ENCODE measurements around the gene RND2.
A peak's percentile ranks its signal among the peaks of the same experiment; 100 is the strongest.

RND2 gene

DNA sequence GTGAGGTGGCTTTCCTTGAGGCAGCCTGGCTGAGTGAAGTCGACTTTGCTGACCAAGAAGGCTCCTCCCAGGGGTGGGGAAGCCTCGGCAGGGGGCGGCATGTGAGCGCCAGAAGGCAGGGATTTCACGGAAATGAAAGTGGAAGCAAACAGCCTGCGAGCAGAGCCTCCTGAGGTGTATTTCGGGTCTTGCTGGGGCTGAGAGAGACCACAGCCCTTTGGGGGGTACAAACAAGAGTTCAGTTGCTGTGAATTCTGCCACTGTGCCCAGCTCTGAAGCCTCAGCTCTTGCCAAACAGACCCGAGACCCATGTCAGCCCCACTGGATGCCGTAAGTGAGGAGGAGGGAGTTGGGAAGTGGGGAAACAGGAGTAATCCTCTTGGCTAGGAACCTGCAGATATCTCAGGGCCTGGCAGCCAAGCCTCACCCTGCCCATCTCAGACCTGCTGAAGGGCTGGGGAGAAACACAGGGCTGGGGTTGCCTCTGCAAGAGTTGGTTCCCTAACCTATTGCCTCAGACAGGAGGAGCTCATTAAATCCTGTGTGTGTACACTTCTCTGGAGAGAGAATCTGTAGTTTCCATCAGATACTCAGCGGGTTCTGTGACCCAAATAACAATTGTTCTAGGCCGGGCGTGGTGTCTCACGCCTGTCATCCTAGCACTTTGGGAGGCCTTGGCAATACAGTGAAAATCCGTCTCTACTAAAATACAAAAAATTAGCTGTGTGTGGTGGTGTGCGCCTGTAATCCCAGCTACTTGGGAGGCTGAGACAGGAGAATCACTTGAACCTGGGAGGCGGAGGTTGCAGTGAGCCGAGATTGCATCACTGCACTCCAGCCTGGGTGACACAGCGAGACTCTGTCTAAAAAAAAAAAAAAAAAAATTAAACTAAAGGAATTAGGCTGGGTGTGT is 18.1 kb upstream of the RND2 start, which contains the start of gene IFI35:
Gene IFI35, plus strand, starts transcription at position 146 of the 913 bp plus-strand sequence. Its CDS starts 164 bp downstream, at position 310.
- peak; percentile 17 for DNase-seq

DNA sequence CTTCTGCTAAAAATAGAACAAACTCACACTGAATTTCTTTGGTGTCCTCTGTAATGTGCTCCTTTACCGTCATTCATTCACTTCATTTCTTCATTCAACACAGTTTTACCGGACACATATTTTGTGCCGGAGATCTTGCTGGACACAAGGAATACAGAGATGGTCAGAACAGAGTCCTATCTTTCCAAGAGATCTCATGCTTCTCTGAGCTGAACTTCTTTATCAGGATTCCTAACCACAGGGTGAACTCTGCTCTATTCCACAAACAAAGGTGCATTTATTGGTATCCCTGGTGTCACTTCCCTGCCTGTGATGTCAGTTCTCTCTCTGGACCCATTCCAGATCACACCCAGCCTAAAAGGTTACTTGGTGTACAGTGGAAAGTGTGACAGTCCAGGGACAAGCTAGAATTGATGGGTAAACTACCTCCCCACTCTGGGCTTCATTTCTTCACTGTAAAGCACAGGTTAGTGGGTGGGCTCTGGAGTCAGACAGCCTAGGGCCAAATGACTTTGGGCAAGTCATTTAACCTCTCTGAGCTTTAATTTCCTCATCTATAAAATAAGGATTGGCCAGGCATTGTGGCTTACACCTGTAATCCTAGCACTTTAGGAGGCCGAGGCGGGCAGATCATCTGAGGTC is 14.2 kb upstream of the RND2 start:
- DNase-seq, result no peak

DNA sequence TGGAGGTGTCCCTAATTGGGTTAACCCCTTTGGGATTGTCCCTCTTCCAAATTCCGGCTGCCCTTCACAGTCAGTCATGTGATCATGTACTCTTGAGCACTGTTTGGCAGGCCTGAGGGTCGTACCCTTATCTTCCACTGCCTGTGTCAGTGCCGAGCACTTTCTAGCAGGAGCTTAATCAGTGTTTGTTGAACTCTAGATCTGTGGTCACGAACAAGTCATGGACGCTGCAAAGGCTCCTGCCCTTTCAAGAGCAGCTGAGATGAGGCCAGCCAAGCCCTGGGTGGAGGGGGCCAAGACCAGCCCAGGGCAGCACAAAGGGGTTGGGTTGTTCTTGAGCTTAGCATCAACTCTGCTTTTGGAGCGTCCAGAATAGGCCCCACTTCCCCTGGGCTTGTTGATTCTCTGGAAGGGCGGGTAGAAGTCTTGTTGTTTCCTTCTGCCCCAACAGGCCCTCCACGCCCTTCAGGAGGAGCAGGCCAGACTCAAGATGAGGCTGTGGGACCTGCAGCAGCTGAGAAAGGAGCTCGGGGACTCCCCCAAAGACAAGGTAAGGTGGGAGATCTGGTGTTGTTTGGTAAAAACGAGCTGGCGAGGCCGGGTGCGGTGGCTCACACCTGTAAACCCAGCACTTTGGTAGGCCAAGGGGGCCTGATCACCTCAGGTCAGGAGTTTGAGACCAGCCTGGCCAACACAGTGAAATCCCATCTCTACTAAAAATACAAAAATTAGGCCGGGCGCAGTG is 13.1 kb upstream of the RND2 start:
- no peak for DNase-seq

DNA sequence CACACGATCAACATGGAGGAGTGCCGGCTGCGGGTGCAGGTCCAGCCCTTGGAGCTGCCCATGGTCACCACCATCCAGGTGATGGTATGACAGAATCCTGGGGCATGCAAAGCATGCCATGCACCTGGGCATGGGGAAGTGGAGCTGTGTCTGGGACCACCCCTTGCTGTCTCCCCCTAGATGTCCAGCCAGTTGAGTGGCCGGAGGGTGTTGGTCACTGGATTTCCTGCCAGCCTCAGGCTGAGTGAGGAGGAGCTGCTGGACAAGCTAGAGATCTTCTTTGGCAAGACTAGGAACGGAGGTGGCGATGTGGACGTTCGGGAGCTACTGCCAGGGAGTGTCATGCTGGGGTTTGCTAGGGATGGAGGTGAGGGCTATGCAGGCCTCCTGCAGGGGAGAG is 11.7 kb upstream of the RND2 start:
- DNase-seq, result no peak

DNA sequence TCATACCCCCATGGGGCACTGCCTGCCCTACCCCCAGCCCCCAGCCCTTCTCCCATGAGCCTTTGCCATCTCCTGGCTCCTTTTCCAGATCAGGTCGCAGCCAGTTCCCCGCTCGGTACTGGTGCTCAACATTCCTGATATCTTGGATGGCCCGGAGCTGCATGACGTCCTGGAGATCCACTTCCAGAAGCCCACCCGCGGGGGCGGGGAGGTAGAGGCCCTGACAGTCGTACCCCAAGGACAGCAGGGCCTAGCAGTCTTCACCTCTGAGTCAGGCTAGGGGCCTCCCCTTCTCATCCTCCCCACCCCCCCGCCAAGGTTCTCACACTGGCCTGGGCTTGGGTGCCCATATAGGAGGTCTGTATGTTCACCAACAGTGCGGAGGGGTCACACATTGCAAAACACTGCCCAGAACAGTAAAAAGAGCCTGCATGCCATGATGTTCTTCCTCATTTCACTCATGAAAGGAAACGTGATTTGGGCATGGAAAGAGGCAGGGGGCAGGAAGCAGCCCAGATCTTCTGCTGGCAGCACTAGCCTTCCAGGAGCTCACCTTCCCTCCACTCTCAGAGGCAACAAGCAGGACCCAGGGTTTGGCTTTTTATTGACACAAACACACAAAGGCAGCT is 10.9 kb upstream of the RND2 start:
- no peak for DNase-seq

DNA sequence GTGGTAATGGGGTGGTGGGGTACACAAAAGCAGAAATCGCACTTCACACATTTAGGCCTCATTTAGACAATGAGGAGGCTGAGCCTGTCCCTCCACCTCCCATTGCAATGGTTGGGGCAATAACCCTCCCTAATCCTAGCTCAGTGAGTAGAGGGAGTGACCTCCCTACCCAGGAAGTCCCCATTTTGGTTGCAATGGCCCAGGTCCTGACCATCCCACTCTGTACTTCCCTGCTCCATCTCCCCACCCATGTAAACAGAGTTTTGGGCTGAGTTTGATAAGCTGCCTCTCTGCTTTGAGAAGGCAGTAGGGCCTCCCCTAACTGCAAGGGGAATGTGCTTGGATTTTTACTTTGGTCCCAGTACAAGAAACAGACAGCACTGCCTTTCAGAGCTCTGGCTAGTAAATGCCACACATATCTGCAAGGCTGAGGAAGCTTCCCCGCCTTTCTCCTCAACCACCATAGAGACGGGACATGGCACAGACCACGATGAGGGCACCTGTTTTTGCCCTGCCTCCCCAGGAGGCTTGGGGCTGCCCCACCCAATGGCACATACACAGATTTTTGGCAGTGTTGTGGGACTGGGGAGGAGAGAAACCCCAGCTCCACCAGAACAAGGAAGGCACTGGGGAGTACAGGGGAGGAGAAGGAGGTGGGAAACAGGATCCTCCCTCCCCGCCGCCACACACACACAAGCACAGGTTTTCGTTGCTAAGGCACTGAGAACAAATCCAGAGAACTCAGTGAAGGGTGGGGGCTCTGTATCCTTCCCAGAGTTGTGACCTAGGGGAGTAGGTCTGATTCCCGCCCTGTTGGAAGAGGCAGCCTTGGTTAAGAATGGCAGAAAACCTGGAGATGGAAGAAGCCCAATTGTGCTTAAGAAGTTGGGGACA is 10.1 kb upstream of the RND2 start:
- DNase-seq, result no peak

DNA sequence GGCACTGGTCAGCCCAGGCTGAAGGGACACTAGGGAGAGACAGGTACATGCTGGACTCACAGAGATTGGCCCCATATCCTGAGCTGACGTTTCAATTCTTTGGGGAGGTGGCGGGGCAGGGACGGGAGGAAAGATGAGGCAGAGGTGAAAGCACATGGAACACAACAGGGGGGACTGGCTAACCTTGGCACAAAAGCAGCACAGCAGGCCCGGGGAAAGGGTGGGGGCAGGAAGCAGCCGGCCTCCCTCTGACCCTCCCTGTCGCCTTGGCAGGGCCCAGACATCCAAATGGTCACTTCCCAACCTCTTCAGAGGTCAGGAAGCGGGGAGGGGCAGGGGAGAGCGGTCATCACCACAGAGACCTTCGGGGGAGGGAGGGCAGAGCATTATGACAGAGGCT is 9.5 kb upstream of the RND2 start:
- DNase-seq, result no peak

DNA sequence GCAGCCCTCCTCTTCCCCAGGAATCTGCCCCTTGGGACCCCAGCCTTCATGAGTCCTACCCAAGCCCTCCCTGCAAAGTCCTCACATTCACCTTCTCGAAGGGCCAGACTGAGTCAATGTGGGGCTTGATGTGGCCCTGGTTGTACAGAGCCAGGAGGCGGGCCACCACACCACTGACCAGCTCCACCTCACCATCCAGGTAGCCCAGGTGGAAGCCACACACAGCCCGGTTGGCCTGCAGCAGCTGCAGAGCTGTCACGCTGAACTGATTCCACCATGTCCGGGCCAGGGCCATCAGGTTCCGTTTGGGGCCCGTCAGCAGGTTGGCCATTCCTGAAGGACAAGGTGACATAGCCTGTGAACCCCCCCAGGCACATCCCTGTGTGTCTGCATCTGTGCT is 8.8 kb upstream of the RND2 start:
- no peak for DNase-seq

DNA sequence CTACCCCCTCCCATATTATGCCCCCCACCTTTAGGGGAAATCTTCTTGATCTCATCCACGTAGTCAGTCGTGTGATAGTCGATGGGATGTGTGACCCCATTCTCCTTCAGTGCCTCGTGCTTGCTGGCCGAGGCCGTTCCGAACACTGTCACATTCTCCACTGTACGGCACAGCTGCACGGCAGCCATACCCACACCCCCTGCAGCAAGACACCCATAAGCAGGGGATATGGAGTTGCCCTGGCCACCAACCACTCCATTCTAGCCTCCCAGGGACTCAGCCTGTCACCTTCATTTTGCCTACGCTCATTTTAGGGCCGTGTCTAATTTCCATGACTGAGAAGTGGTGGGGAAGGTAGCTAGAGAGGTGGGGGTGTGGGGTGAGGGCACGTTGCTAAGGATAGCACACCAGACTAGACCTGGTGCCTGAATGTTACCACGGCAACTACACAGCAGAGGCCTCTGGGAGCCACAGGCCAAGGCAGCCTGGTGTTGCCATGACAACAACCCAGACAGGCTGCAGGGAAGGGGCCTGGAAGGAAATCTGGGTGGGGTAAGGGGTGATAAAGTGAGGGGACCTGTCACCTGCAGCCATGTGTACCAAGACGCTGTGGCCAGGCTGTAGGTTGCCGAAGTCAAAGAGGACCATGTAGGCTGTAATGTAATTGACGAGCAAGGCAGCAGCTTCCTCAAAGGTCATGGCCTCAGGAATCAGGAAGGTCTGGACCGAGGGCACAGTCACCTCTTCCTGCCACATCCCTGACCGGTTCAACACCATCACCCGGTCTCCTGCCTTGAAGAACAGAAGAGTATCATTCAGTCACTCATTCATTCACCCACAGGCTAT is 6.8 kb upstream of the RND2 start:
- DNase-seq, result no peak

DNA sequence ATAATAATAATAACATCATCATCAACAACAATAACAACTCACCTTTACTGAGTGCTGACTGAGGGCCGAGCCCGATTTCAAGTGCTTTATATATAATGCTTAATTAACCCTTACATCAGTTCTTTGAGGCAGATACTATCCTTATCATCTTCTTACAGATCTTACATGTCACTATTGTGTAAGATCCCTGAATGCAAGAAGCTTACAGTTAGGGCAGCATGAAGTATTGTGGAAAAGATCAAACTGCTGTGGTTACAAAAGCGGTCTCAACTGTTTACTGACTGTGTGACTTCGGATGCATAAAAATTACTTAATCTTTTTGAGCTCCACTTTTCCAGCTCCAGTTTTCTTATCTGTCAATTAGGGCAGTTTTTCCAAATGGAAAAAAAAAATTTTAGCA is 6.1 kb upstream of the RND2 start:
- DNase-seq, result no peak

DNA sequence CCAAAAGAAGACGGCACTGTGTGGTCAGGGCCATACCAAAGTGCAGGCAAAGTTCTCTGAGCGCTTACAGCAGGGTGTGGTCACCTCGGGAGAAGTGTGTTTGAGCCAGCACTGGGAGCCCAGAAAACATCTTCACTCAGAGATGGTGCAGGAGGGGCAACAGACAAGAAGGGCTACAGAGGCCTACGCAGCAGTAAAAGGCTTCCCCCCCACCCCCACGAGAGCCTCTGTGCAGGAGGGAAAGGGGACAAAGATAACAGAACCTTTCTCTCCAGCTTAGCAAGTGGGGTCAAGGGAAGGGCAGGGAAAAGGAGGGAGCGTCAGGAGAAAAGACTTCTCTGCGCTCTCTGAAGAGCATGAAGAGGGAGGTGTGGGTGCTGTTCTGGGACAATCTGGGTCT is 5.6 kb upstream of the RND2 start:
- DNase-seq, result no peak

DNA sequence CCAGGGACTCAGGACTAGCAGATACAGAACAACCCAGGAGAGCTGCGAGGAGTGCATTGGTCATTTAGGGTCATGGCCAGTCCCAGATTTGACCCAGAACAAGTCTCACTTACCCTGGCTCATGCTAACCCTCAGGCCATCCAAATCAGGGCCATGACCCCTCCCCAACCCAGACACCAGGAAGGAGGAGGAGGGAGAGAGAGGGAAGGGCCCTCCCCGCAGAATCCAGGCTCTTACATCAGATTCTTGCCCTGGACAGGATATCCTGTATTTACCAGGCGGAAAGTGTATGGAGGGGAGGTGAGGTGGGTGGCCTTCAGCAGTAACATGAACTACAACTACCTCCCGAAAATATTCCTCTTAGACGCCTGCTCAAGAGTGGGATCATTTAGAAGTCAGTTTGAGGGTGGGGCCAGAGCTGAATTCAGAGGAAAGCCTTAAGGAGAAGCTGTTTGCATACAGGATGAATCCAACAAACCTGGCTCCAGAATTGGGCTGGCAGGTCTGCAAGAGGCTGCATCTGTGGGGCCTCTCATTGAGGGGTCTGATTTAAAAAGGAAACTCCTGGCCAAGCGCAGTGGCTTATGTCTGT is 4.9 kb upstream of the RND2 start:
- DNase-seq, result no peak

DNA sequence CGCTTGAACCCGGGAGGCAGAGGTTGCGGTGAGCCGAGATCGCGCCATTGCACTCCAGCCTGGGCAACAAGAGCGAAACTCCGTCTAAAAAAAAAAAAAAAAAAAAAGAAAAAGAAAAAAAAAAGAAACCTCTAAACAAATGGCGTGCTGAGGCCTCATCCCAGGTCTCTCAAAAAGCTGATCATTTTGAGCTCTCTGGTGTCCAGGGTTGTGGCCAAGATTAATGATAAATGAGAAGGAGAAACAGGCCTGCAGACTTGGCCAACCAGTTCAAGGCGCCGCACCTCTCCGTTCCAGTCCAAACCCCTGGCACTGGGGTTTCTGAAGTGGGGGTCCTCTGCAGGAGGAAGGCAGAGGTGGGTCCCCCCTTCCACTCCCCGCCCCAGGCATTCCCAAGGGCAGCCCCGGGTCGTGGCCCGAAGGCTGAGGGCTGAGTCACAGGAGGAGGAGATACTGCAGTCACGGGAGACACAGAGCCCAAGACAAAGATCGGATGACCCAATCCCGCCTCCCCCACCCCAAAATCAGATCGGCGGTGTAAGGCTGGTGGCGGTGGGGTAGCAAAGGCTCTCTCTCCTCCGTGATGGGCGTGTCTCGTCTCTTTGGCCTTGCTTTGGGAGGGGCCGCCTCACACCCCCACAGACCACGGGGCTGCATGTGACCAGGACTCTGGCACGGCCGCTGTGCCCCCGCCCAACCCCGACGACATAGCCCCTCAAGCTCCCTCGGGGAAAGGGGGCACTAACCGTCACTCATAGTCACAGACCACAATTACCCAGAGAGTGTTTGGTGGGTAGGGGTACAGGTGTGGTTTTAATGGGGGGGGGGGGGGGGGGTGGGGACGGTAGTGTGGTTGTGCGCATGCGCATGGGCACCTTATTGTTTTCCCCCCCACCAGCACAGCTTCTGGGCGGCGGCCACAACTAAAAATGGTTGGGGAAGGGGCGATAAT is 4.0 kb upstream of the RND2 start:
- DNase-seq, result peak; percentile 43

DNA sequence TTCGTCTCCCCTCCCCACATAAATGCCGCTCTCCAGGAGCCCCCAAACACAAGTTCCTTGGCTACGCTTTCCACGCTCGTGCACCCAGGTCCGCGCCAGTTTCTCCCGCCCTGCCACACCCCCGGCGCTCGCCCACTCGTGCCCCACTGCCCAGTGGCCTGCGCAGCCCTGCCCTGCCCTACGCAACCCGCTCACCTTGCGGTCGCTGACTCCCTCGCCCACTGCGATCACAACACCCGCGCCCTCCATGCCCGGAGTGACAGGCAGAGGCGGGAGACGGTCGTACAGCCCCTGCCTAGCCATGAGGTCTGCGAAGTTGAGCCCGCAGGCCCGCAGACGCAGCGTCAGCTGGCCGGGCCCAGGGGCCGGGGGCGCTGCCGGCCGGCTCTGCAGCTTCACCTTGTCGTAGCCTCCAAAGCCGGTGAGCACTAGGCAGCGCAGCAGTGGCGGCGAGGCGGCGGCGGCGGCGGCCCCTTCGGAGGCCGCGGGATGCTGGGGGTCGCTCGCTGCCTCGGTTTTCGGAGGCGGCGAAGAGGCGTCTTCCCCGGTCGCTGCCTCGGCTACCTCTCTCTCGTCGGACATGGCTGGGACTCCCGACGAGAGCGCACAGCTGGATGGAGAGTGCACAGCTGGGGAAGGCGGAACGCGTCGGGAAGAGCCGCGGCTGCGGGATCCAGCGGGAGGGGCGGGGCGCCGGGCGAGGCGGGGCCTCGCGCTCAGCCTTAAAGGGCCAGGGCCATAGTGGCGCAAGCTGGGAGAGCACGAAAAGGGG is 3.1 kb upstream of the RND2 start, which contains the start of gene VAT1:
Gene VAT1, minus strand, starts transcription at position 645 of the 772 bp plus-strand sequence. Its CDS starts 63 bp downstream, at position 582.
- peak; percentile 43 for DNase-seq

DNA sequence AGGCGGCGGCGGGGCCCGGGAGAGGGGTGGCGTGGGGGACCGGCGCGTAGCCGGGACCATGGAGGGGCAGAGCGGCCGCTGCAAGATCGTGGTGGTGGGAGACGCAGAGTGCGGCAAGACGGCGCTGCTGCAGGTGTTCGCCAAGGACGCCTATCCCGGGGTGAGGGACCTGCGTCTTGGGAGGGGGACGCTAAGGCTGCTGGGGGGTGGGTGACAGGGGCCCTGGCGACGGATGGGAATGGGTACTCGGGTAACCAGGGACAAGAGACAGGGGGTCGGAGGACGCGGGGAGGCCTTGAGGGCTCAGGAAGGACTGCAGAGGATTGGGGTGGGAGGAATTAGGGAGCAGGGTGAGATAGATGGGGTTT is 243 bp downstream of the RND2 start:
- no peak for DNase-seq

DNA sequence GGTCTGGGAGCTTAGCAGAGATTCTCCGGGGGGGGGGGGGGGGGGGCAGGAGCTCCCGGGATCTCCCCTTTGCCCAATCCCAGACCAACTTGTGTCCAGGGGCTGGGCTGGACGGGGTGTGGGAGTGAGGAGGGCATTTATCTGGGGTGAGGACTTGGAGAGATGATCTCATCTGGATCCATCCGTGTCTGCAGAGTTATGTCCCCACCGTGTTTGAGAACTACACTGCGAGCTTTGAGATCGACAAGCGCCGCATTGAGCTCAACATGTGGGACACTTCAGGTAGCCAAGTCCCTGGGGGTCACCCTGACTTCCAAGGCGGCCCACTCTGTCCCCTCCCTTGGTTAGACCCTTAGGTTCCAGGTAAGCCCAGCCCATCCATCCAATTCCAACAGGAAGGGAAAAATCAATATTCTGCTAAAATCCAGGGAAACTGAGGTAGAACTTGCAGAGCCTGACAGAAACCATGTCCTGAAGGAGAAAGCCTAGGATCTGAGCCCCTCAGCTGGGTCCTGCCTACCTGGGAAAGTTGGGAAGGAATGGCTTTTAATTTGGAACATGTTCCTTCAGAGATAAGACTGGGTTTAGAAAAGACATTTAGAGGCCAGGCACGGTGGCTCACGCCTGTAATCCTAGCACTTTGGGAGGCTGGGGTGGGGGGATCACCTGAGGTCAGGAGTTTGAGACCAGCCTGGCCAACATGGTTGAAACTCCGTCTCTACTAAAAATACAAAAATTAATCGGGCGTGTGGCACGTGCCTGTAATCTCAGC is 921 bp downstream of the RND2 start:
- no peak for DNase-seq

DNA sequence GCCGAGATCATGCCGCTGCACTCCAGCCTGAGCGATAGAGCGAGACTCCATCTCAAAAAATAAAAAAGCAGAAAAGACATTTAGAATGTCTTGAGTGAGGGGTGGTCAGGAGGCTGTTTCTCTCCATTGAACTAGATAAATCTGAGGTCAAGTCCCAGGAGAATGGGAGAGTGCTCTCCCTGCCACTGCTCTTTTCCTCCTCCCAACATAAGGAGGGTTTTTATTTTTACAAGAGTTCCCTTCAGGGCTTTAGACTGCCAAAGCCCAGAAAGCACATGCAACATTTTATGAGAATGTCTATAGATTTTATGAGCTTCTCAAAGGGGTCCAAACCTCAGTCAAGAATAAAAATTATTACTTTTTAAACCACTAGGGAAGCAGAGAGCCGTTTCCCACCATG is 1.6 kb downstream of the RND2 start:
- DNase-seq, result no peak
